Sigmoid colon (tissue), 4 donors: ENCODE data around the gene PRLH.

Experiments
- CTCF ChIP-seq, 4 experiments: fragments of 450-650 bp in 3 of 4; fragments of 200-600 bp in 1 of 4; IDR thresholded peaks; one replicate each; pipeline ENCODE4 v1.5.1; 2016 to 2019; ENCODE audit warnings: antibody characterized with exemption in 4 of 4, mild to moderate bottlenecking in 3 of 4, moderate library complexity in 2 of 4
- EP300 ChIP-seq, 4 donors: sonication (generic); formaldehyde crosslinking; IDR thresholded peaks; one replicate each; pipeline ENCODE4 v1.6.1; 2017; ENCODE audit warnings: antibody characterized with exemption in 4 of 4
- POLR2A ChIP-seq, 2 donors: fragments of 450-650 bp; IDR thresholded peaks; one replicate each; pipeline ENCODE4 v1.6.1; 2016; ENCODE audit warnings: antibody characterized with exemption in 2 of 2, mild to moderate bottlenecking in 2 of 2, moderate library complexity in 2 of 2
- POLR2AphosphoS5 ChIP-seq, 4 donors: sonication (generic); formaldehyde crosslinking; IDR thresholded peaks; one replicate each; pipeline ENCODE4 v1.6.1; 2017; ENCODE audit warnings: antibody characterized with exemption in 4 of 4

- TF ChIP-seq CTCF (IDR thresholded peaks at IDR 0.05) (no peak), POLR2AphosphoS5 (IDR thresholded peaks at IDR 0.05) (no peak), POLR2A (IDR thresholded peaks at IDR 0.05) (no peak), EP300 (IDR thresholded peaks at IDR 0.05) (no peak)
These were observed 400 bp upstream of the PRLH start for GRCh38 chr2:237565974-237566373.
